ENCODE data around the gene BORCS6. TPM values are rescaled to one million over a fixed set of nuclear protein-coding genes. Genes with fewer than 3 reads are reported as not detected.
A peak's percentile ranks its signal among the peaks of the same experiment; 100 is the strongest.

Gene BORCS6
- total and polyA plus RNA-seq, 9 of the 15 experiments (the other 6 are each of a cell fraction or from before 2014, with no cell fraction given), result 0.01 to 7.4 (median 2.3) TPM

- TF ChIP-seq, protein P1, sequence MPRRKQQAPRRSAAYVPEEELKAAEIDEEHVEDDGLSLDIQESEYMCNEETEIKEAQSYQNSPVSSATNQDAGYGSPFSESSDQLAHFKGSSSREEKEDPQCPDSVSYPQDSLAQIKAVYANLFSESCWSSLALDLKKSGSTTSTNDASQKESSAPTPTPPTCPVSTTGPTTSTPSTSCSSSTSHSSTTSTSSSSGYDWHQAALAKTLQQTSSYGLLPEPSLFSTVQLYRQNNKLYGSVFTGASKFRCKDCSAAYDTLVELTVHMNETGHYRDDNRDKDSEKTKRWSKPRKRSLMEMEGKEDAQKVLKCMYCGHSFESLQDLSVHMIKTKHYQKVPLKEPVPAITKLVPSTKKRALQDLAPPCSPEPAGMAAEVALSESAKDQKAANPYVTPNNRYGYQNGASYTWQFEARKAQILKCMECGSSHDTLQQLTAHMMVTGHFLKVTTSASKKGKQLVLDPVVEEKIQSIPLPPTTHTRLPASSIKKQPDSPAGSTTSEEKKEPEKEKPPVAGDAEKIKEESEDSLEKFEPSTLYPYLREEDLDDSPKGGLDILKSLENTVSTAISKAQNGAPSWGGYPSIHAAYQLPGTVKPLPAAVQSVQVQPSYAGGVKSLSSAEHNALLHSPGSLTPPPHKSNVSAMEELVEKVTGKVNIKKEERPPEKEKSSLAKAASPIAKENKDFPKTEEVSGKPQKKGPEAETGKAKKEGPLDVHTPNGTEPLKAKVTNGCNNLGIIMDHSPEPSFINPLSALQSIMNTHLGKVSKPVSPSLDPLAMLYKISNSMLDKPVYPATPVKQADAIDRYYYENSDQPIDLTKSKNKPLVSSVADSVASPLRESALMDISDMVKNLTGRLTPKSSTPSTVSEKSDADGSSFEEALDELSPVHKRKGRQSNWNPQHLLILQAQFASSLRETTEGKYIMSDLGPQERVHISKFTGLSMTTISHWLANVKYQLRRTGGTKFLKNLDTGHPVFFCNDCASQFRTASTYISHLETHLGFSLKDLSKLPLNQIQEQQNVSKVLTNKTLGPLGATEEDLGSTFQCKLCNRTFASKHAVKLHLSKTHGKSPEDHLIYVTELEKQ (CRISPR knock-in tag; IDR thresholded peaks at IDR 0.05), result no peak
- TF ChIP-seq CTBP1 (IDR thresholded peaks at IDR 0.05; ENCODE audit: borderline replicate concordance) (0 out of 2 replicates have a peak, but pooled peaks have one; percentile 11), ZNF57 (CRISPR knock-in tag; IDR thresholded peaks at IDR 0.05) (no peak), ZZZ3 (IDR thresholded peaks at IDR 0.05) (no peak), ZNF354B (CRISPR knock-in tag; IDR thresholded peaks at IDR 0.05) (no peak), SNIP1 (IDR thresholded peaks at IDR 0.05; ENCODE audit: low read depth) (no peak), PKNOX1 (IDR thresholded peaks at IDR 0.05) (peak; percentile 77), HSF4 (CRISPR knock-in tag; IDR thresholded peaks at IDR 0.05; ENCODE audit: borderline replicate concordance) (no peak), NCOA6 (IDR thresholded peaks at IDR 0.05) (no peak), XRCC4 (IDR thresholded peaks at IDR 0.05; ENCODE audit: extremely low read depth, insufficient read depth, insufficient read length) (no peak), ZNF586 (CRISPR knock-in tag; conservative IDR thresholded peaks at IDR 0.05) (no peak), FOS (IDR thresholded peaks at IDR 0.05; ENCODE audit: extremely low read depth, insufficient read length) (peak; percentile 6), ZBTB11 (CRISPR knock-in tag; IDR thresholded peaks at IDR 0.05) (peak in 2 of 3 experiments; percentile 56 to 94; a peak in 3 of 6 replicates), SOX6 (IDR thresholded peaks at IDR 0.05) (no peak; the same call in none of the 2 replicates), CHCHD3 (CRISPR knock-in tag; IDR thresholded peaks at IDR 0.05) (peak; percentile 61; the same call in 1 of the 2 replicates), ETV6 (IDR thresholded peaks at IDR 0.05; ENCODE audit: borderline replicate concordance in 1 of 2, low read depth in 2 of 2, low read length in 1 of 2) (no peak), ETV6 (CRISPR knock-in tag; IDR thresholded peaks at IDR 0.05; ENCODE audit: borderline replicate concordance) (no peak)
- TF ChIP-seq, protein P2, sequence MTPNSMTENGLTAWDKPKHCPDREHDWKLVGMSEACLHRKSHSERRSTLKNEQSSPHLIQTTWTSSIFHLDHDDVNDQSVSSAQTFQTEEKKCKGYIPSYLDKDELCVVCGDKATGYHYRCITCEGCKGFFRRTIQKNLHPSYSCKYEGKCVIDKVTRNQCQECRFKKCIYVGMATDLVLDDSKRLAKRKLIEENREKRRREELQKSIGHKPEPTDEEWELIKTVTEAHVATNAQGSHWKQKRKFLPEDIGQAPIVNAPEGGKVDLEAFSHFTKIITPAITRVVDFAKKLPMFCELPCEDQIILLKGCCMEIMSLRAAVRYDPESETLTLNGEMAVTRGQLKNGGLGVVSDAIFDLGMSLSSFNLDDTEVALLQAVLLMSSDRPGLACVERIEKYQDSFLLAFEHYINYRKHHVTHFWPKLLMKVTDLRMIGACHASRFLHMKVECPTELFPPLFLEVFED (CRISPR knock-in tag; conservative IDR thresholded peaks at IDR 0.05), result peak; percentile 86; the same call in 1 of the 2 replicates
Measured at GRCh38 chr17:8226536-8227237, 36.7 kb upstream of the BORCS6 start (continued).
